HuH-7.5 (cell line): ENCODE results near the gene DPYSL5.

Experiments used
- DNase-seq: peaks from one replicate; pipeline ENCODE4 v3.0.0; 2011; ENCODE audit warnings: low spot score

The DPYSL5 gene

GRCh38 chr2:26993768-26994167, 145.8 kb downstream of the DPYSL5 start:
- DNase-seq, result no peak

- DNase-seq, result no peak
Observed at GRCh38 chr2:26994983-26995382, 147.1 kb downstream of the DPYSL5 start.

- no peak for DNase-seq
Observed at GRCh38 chr2:26997394-26997793, 149.5 kb downstream of the DPYSL5 start.

GRCh38 chr2:26998323-26998722, 150.4 kb downstream of the DPYSL5 start:
- no peak for DNase-seq
